ENCODE results near the gene HDAC7.

The HDAC7 gene

GRCh38 chr12:47802312-47802711, 17.4 kb downstream of the HDAC7 start:
- Histone ChIP-seq H3F3A (ENCODE audit: control insufficient read depth, insufficient read depth) (peaks cover 5% of the 10 kb centered on the region; the same call in 1 of the 2 replicates), H3K4me3 (ENCODE audit: low read length) (no peak overlapping the region), H3K4me1 (ENCODE audit: control insufficient read depth, low read length) (peaks cover 74% of the 10 kb centered on the region), H3K4me2 (ENCODE audit: low read length) (no peak overlapping the region), H3K27ac (ENCODE audit: low read depth, low read length) (no peak overlapping the region), H3K9me2 (replicated peaks; ENCODE audit: control insufficient read depth, low read length) (no peaks in the 10 kb centered on the region), H3K9me3 (ENCODE audit: control insufficient read depth, insufficient read depth, low read length) (no peaks in the 10 kb centered on the region), H4K20me1 (ENCODE audit: control insufficient read depth, insufficient read depth, low read depth, low read length) (peaks cover 37% of the 10 kb centered on the region; the same call in 1 of the 2 replicates), H3K36me3 (ENCODE audit: control insufficient read depth, low read length) (peaks cover 95% of the 10 kb centered on the region), H3K79me2 (ENCODE audit: control insufficient read depth, low read length) (peaks cover 90% of the 10 kb centered on the region), H3K27me3 (ENCODE audit: control insufficient read depth, low read length) (no peaks in the 10 kb centered on the region)
- TF ChIP-seq EZH2phosphoT487 (IDR thresholded peaks at IDR 0.05; ENCODE audit: borderline replicate concordance, low read length) (no peak), CTCF (IDR thresholded peaks at IDR 0.05; ENCODE audit: low read depth, low read length, poor library complexity, severe bottlenecking) (peak; percentile 44)

GRCh38 chr12:47801904-47802246, 17.8 kb downstream of the HDAC7 start:
- H3K4me1 ChIP-seq (ENCODE audit: control insufficient read depth, low read length): peaks cover 70% of the 10 kb centered on the region
- H3K4me2 ChIP-seq (ENCODE audit: low read length): no peak overlapping the region
- H3K4me3 ChIP-seq (ENCODE audit: low read length): no peak overlapping the region
- H3K9me3 ChIP-seq (ENCODE audit: control insufficient read depth, insufficient read depth, low read length): no peaks in the 10 kb centered on the region
- peaks cover 85% of the 10 kb centered on the region for H3K79me2 ChIP-seq (ENCODE audit: control insufficient read depth, low read length)
- peaks cover 5% of the 10 kb centered on the region; the same call in 1 of the 2 replicates for H3F3A ChIP-seq (ENCODE audit: control insufficient read depth, insufficient read depth)
- H3K27me3 ChIP-seq (ENCODE audit: control insufficient read depth, low read length): no peaks in the 10 kb centered on the region
- TF ChIP-seq EZH2phosphoT487 (IDR thresholded peaks at IDR 0.05; ENCODE audit: borderline replicate concordance, low read length) (no peak), CTCF (IDR thresholded peaks at IDR 0.05; ENCODE audit: low read depth, low read length, poor library complexity, severe bottlenecking) (no peak)
- no peak overlapping the region for H3K27ac ChIP-seq (ENCODE audit: low read depth, low read length)
- H3K9me2 ChIP-seq (replicated peaks; ENCODE audit: control insufficient read depth, low read length): no peaks in the 10 kb centered on the region
- peaks cover 95% of the 10 kb centered on the region for H3K36me3 ChIP-seq (ENCODE audit: control insufficient read depth, low read length)
- H4K20me1 ChIP-seq (ENCODE audit: control insufficient read depth, insufficient read depth, low read depth, low read length): peaks cover 35% of the 10 kb centered on the region; the same call in 1 of the 2 replicates

GRCh38 chr12:47801170-47801903, 18.4 kb downstream of the HDAC7 start:
- Histone ChIP-seq H3K9me2 (replicated peaks; ENCODE audit: control insufficient read depth, low read length) (no peaks in the 10 kb centered on the region), H3F3A (ENCODE audit: control insufficient read depth, insufficient read depth) (peaks cover 5% of the 10 kb centered on the region; the same call in 1 of the 2 replicates), H3K9me3 (ENCODE audit: control insufficient read depth, insufficient read depth, low read length) (no peaks in the 10 kb centered on the region), H4K20me1 (ENCODE audit: control insufficient read depth, insufficient read depth, low read depth, low read length) (peaks cover 35% of the 10 kb centered on the region; the same call in 1 of the 2 replicates), H3K79me2 (ENCODE audit: control insufficient read depth, low read length) (peaks cover 82% of the 10 kb centered on the region), H3K36me3 (ENCODE audit: control insufficient read depth, low read length) (peaks cover 96% of the 10 kb centered on the region), H3K4me3 (ENCODE audit: low read length) (no peak overlapping the region), H3K4me2 (ENCODE audit: low read length) (no peak overlapping the region), H3K27ac (ENCODE audit: low read depth, low read length) (no peak overlapping the region), H3K27me3 (ENCODE audit: control insufficient read depth, low read length) (no peaks in the 10 kb centered on the region), H3K4me1 (ENCODE audit: control insufficient read depth, low read length) (peaks cover 65% of the 10 kb centered on the region)
- no peak for TF ChIP-seq EZH2phosphoT487 (IDR thresholded peaks at IDR 0.05; ENCODE audit: borderline replicate concordance, low read length)
- no peak for TF ChIP-seq CTCF (IDR thresholded peaks at IDR 0.05; ENCODE audit: low read depth, low read length, poor library complexity, severe bottlenecking)
